HCT116 (cell line): ENCODE results near the gene HGF. TPM values are rescaled to one million over a fixed set of nuclear protein-coding genes. Genes with fewer than 3 reads are reported as not detected.

ENCODE experiments used
- ATAC-seq: fragments of 200-7000 bp; cut with Tn5 transposase; 2 replicates; pipeline ENCODE4 v1.9.1; 2020; ENCODE audit warnings: mild to moderate bottlenecking, moderate library complexity
- BruUV-seq: library from RNA; stranded (reverse); fragments of 400-500 nt; replicated peaks from 2 replicates; lab custom pipeline; 2021; lab: Mats Ljungman, UMichigan
- CTCF ChIA-PET: fragments of 300-600 bp; sonication (Branson Sonifier 250); formaldehyde crosslinking; loops from one replicate; lab custom pipeline; 2021; ENCODE audit warnings: antibody characterized with exemption; lab: Charles Lee
- POLR2A ChIA-PET: fragments of 300-600, 350-600 bp; sonication (Branson Sonifier 250); formaldehyde crosslinking; loops from one replicate; lab custom pipeline; 2021; ENCODE audit warnings: antibody characterized with exemption; lab: Charles Lee
- RAD21 ChIA-PET, 2 experiments: fragments of 300-600 bp; sonication (Branson Sonifier 250); formaldehyde crosslinking; loops; one replicate each; lab custom pipeline; 2023; ENCODE audit warnings: low total read pairs in 2 of 2; ENCODE audit not compliant: uncharacterized antibody in 2 of 2, unreplicated experiment in 2 of 2, low non-redundant PET in 1 of 2; lab: Charles Lee
- DNase-seq: peaks from one replicate; pipeline ENCODE4 v3.0.0-alpha.2; 2010; ENCODE audit warnings: low read depth, low spot score
- H2AFZ ChIP-seq: fragments of 200-600 bp; shearing (Covaris generic), sonication (generic); 2 replicates; pipeline ENCODE4 v1.6.1; 2017; ENCODE audit warnings: low read depth, mixed run types, mixed read lengths, antibody characterized with exemption, low read length; ENCODE audit not compliant: poor library complexity, severe bottlenecking
- H3K27ac ChIP-seq: 2 replicates; pipeline ENCODE4 v1.5.1; 2012; ENCODE audit warnings: low read depth, low read length
- H3K27me3 ChIP-seq: fragments of 200-600 bp; sonication (generic); 2 replicates; pipeline ENCODE4 v1.6.1; 2016; ENCODE audit warnings: mixed run types, low read length, mixed read lengths; ENCODE audit not compliant: insufficient read depth
- H3K36me3 ChIP-seq, 2 experiments: fragments of 200-500 bp in 1 of 2; fragments of 200-600 bp in 1 of 2; sonication (Bioruptor generic) in 1 of 2; sonication (generic) in 1 of 2; 2 replicates each; pipeline versions ENCODE4 v1.5.1 to v1.6.1; 2014 to 2016; ENCODE audit warnings: low read length in 2 of 2, inconsistent platforms in 1 of 2, mixed read lengths in 1 of 2, mixed run types in 1 of 2; ENCODE audit not compliant: insufficient read depth in 2 of 2, control insufficient read depth in 1 of 2
- H3K4me1 ChIP-seq, 2 experiments: fragments of 200-600 bp in 1 of 2; sonication (generic) in 1 of 2; 2 replicates each; pipeline versions ENCODE4 v1.5.1 to v1.6.1; 2012 to 2017; ENCODE audit warnings: low read length in 2 of 2, inconsistent platforms in 1 of 2, mild to moderate bottlenecking in 1 of 2, mixed read lengths in 1 of 2, mixed run types in 1 of 2, moderate library complexity in 1 of 2; ENCODE audit not compliant: insufficient read depth in 2 of 2, control insufficient read depth in 1 of 2
- H3K4me2 ChIP-seq: fragments of 200-600 bp; sonication (generic); 2 replicates; pipeline ENCODE4 v1.6.1; 2017; ENCODE audit warnings: mixed run types, low read length, mixed read lengths
- H3K4me3 ChIP-seq, 2 experiments: fragments of 200-600 bp in 1 of 2; sonication (generic) in 1 of 2; replicated peaks in 1 of 2; 2 replicates each; pipeline ENCODE4 v1.5.1; 2011 to 2016; ENCODE audit warnings: low read length in 2 of 2, control low read depth in 1 of 2, low read depth in 1 of 2, mild to moderate bottlenecking in 1 of 2, mixed read lengths in 1 of 2, mixed run types in 1 of 2
- H3K79me2 ChIP-seq: fragments of 200-600 bp; sonication (generic); 2 replicates; pipeline ENCODE4 v1.6.1; 2017; ENCODE audit warnings: mild to moderate bottlenecking, mixed run types, low read length, moderate library complexity, mixed read lengths; ENCODE audit not compliant: insufficient read depth
- H3K9ac ChIP-seq: fragments of 200-600 bp; sonication (generic); 2 replicates; pipeline ENCODE4 v1.6.1; 2016; ENCODE audit warnings: low read length, mixed read lengths
- H3K9me2 ChIP-seq: fragments of 200-600 bp; sonication (generic), shearing (Covaris generic); 2 replicates; pipeline ENCODE4 v1.6.1; 2017; ENCODE audit warnings: mixed run types, mild to moderate bottlenecking, moderate library complexity; ENCODE audit not compliant: insufficient read depth
- H3K9me3 ChIP-seq, 2 experiments: fragments of 200-500 bp in 1 of 2; fragments of 200-600 bp in 1 of 2; sonication (Bioruptor generic) in 1 of 2; sonication (generic) in 1 of 2; 2 replicates each; pipeline ENCODE4 v1.6.1; 2014 to 2017; ENCODE audit warnings: low read length in 2 of 2, mixed read lengths in 2 of 2, inconsistent platforms in 1 of 2, low read depth in 1 of 2, mild to moderate bottlenecking in 1 of 2, mixed run types in 1 of 2, moderate library complexity in 1 of 2; ENCODE audit not compliant: control insufficient read depth in 1 of 2, insufficient read depth in 1 of 2
- H4K20me1 ChIP-seq: fragments of 200-600 bp; sonication (generic), shearing (Covaris generic); 2 replicates; pipeline ENCODE4 v1.6.1; 2017; ENCODE audit warnings: mixed run types, mild to moderate bottlenecking, moderate library complexity; ENCODE audit not compliant: insufficient read depth
- CBX3 ChIP-seq: IDR thresholded peaks from 2 replicates; pipeline ENCODE4 v1.6.1; 2012; ENCODE audit warnings: low read depth
- CTCF ChIP-seq, 3 experiments: fragments of 200-600 bp in 1 of 3; sonication (generic) in 1 of 3; IDR thresholded peaks in 2 of 3; conservative IDR thresholded peaks in 1 of 3; 2 replicates each; pipeline ENCODE4 v1.5.1; 2012 to 2017; ENCODE audit warnings: low read depth in 2 of 3, low read length in 2 of 3, antibody characterized with exemption in 1 of 3, borderline replicate concordance in 1 of 3, control low read depth in 1 of 3, mild to moderate bottlenecking in 1 of 3, mixed read lengths in 1 of 3, mixed run types in 1 of 3, moderate library complexity in 1 of 3; ENCODE audit not compliant: insufficient read depth in 1 of 3
- EGR1 ChIP-seq: IDR thresholded peaks from 2 replicates; pipeline ENCODE4 v1.6.1; 2012; ENCODE audit warnings: low read depth
- EZH2phosphoT487 ChIP-seq: fragments of 200-600 bp; IDR thresholded peaks from 2 replicates; pipeline ENCODE4 v1.6.1; 2018; ENCODE audit warnings: antibody characterized with exemption, borderline replicate concordance
- FOSL1 ChIP-seq: IDR thresholded peaks from 2 replicates; pipeline ENCODE4 v1.6.1; 2012; ENCODE audit warnings: low read depth
- JUND ChIP-seq: IDR thresholded peaks from 2 replicates; pipeline ENCODE4 v1.6.1; 2012
- MAX ChIP-seq: IDR thresholded peaks from 2 replicates; pipeline ENCODE4 v1.6.1; 2012
- POLR2A ChIP-seq: IDR thresholded peaks from 2 replicates; pipeline ENCODE4 v1.7.0; 2011; ENCODE audit warnings: borderline replicate concordance; ENCODE audit not compliant: insufficient read depth, insufficient read length; ENCODE audit errors: extremely low read depth
- POLR2AphosphoS5 ChIP-seq: IDR thresholded peaks from 2 replicates; pipeline ENCODE4 v1.6.1; 2011; ENCODE audit warnings: mild to moderate bottlenecking, low read depth, low read length, moderate library complexity
- RAD21 ChIP-seq: IDR thresholded peaks from 2 replicates; pipeline ENCODE4 v1.6.1; 2012; ENCODE audit warnings: low read depth, mild to moderate bottlenecking
- SIN3A ChIP-seq: IDR thresholded peaks from 2 replicates; pipeline ENCODE4 v1.6.1; 2012; ENCODE audit warnings: low read depth
- SP1 ChIP-seq: IDR thresholded peaks from 2 replicates; pipeline ENCODE4 v1.6.1; 2012; ENCODE audit warnings: low read depth
- SRF ChIP-seq: IDR thresholded peaks from 2 replicates; pipeline ENCODE4 v1.6.1; 2012; ENCODE audit warnings: low read depth
- TCF7L2 ChIP-seq: IDR thresholded peaks from 2 replicates; pipeline ENCODE4 v1.7.0; 2011; ENCODE audit warnings: borderline replicate concordance, inconsistent platforms; ENCODE audit not compliant: insufficient read depth, insufficient read length; ENCODE audit errors: extremely low read depth
- ZBTB33 ChIP-seq: IDR thresholded peaks from 2 replicates; pipeline ENCODE4 v1.6.1; 2011; ENCODE audit warnings: mild to moderate bottlenecking, low read length, moderate library complexity; ENCODE audit not compliant: insufficient replicate concordance; ENCODE audit errors: extremely low read depth
- ZNF274 ChIP-seq: fragments of 200-500 bp; sonication (Bioruptor generic); IDR thresholded peaks from 2 replicates; pipeline ENCODE4 v1.6.1; 2014; ENCODE audit warnings: mild to moderate bottlenecking, low read depth, low read length, inconsistent platforms
- intact Hi-C: fragments of 100-400 bp; cut with micrococcal nuclease; formaldehyde crosslinking; loops from 2 replicates; pipeline ENCODE4 v1.10.0; 2022
- total RNA-seq: library from RNA; stranded (reverse); gene quantifications from one replicate; pipeline ENCODE4 v1.2.1, GENCODE V29; 2021; ENCODE audit not compliant: unreplicated experiment

The HGF gene
- total RNA-seq, 1 experiment from 2014 or later, result 0.15 TPM

- BruUV-seq, result no TSS peak
- H3K4me2 ChIP-seq, result no peak overlapping the region
- no peak for TF ChIP-seq TCF7L2
- TF ChIP-seq EGR1, result no peak
- no peak for TF ChIP-seq POLR2A
- no peak for TF ChIP-seq ZBTB33
- no peak for TF ChIP-seq SP1
These were observed 77.5 kb downstream of the HGF start for GRCh38 chr7:81692146-81692905.

GRCh38 chr7:81691199-81691821 lies 78.5 kb downstream of the HGF start:
- Histone ChIP-seq H3K36me3 (no peaks in the 10 kb centered on the region), H3K27me3 (no peaks in the 10 kb centered on the region), H3K9ac (no peak overlapping the region), H3K4me2 (no peak overlapping the region), H3K4me1 (no peaks in the 10 kb centered on the region), H4K20me1 (no peaks in the 10 kb centered on the region), H3K79me2 (no peaks in the 10 kb centered on the region), H3K9me3 (no peaks in the 10 kb centered on the region), H3K9me2 (no peaks in the 10 kb centered on the region), H2AFZ (no peak overlapping the region), H3K27ac (no peak overlapping the region), H3K4me3 (no peak overlapping the region)
- POLR2A ChIA-PET, result no interaction called here
- DNase-seq (no peak), ATAC-seq (no peak)
- RAD21 ChIA-PET, result no interaction called here
- intact Hi-C loops, result no loop called here
- CTCF ChIA-PET, result no interaction called here
- no TSS peak for BruUV-seq
- no peak for TF ChIP-seq JUND
- no peak for TF ChIP-seq POLR2AphosphoS5
- TF ChIP-seq FOSL1, result no peak
- no peak for TF ChIP-seq CTCF (IDR thresholded peaks at IDR 0.05 in 2 of 3, conservative IDR thresholded peaks at IDR 0.05 in 1 of 3; ENCODE audit: borderline replicate concordance in 1 of 3, insufficient read depth in 1 of 3, low read depth in 2 of 3, low read length in 2 of 3)
- no peak for TF ChIP-seq TCF7L2
- TF ChIP-seq RAD21, result no peak
- TF ChIP-seq SRF, result no peak
- no peak for TF ChIP-seq MAX
- TF ChIP-seq CBX3, result no peak
- no peak for TF ChIP-seq SIN3A
- TF ChIP-seq EZH2phosphoT487, result no peak
- no peak for TF ChIP-seq ZNF274
- TF ChIP-seq POLR2A, result no peak

More at GRCh38 chr7:81692146-81692905, 77.5 kb downstream of the HGF start:
- H2AFZ ChIP-seq, result no peak overlapping the region
- H3K36me3 ChIP-seq, result no peaks in the 10 kb centered on the region
- intact Hi-C loops, result no loop called here
- H3K9me2 ChIP-seq, result no peaks in the 10 kb centered on the region
- H3K79me2 ChIP-seq, result no peaks in the 10 kb centered on the region
- ATAC-seq (no peak), DNase-seq (no peak)
- no peak overlapping the region for H3K27ac ChIP-seq
- no peaks in the 10 kb centered on the region for H3K9me3 ChIP-seq
- H3K27me3 ChIP-seq, result no peaks in the 10 kb centered on the region
- H3K4me3 ChIP-seq, result no peak overlapping the region
- no peak overlapping the region for H3K9ac ChIP-seq
- POLR2A ChIA-PET, result no interaction called here
- H3K4me1 ChIP-seq, result no peaks in the 10 kb centered on the region
- no peaks in the 10 kb centered on the region for H4K20me1 ChIP-seq
- RAD21 ChIA-PET, result no interaction called here
- CTCF ChIA-PET, result no interaction called here
